WERI-Rb-1 (cell line): ENCODE data around the gene SAMD4B.

Experiments
- DNase-seq: peaks from one replicate; pipeline ENCODE4 v3.0.0-alpha.2; 2020
- H3K27ac ChIP-seq: fragments of 250-450 bp; sonication (Bioruptor Pico); 2 replicates; pipeline ENCODE4 v1.5.1; 2020; ENCODE audit warnings: mild to moderate bottlenecking, moderate library complexity
- H3K27me3 ChIP-seq: fragments of 250-450 bp; sonication (Bioruptor Pico); 2 replicates; pipeline ENCODE4 v1.5.1; 2021; ENCODE audit warnings: mild to moderate bottlenecking, low read depth, moderate library complexity; ENCODE audit not compliant: insufficient read depth, severe bottlenecking
- H3K36me3 ChIP-seq: fragments of 250-450 bp; sonication (Bioruptor Pico); 2 replicates; pipeline ENCODE4 v1.5.1; 2020; ENCODE audit warnings: mild to moderate bottlenecking, moderate library complexity
- H3K4me3 ChIP-seq: 2 replicates; pipeline ENCODE4 v1.5.1; 2011; ENCODE audit warnings: low read depth, mild to moderate bottlenecking, control low read depth, low read length
- H3K9me3 ChIP-seq: fragments of 250-450 bp; sonication (Bioruptor Pico); 2 replicates; pipeline ENCODE4 v1.5.1; 2021; ENCODE audit warnings: mild to moderate bottlenecking, moderate library complexity; ENCODE audit not compliant: severe bottlenecking
- TF ChIP-seq, protein P1 (sequence below): IDR thresholded peaks from 2 replicates; pipeline ENCODE4 v1.5.1; 2011; ENCODE audit warnings: low read depth, mild to moderate bottlenecking, control low read depth, inconsistent platforms, low read length

The SAMD4B gene

DNA sequence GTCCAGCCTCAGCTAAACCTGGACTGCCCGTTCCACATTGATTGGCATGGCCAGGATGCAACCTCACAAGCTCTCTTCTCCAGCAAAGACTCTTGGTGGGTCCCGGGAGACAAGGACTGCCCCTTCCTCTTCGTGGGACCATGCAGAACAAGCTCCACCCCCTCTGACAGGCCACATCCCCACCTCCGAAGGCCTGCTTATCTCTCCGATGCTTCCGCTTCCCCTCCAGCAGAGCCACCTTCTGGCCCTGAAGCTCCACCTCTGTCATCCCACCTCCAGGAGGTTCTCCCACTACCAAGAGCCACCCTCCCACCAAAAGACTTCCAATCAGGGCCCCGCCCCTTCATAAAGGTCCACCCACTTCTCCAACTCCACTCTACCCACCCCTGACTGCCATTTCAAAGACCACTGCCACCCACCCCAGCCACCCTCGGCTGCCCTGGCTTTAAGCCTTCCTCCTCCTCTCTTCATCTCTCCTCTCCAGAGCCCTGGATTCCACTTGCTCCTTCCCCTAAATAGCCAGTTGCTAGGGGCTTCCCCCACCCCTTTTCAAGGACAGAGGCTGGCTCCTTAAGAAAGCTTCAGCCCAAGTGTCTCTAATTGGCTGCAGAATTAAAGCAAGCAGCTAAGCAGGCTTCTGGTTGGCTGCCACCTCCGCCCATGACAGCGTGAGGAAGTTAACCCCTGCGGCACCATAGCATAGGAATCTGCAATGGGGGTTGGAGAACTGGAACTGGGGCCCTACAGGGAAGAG is 31.5 kb upstream of the SAMD4B start:
- TF ChIP-seq, protein P1, sequence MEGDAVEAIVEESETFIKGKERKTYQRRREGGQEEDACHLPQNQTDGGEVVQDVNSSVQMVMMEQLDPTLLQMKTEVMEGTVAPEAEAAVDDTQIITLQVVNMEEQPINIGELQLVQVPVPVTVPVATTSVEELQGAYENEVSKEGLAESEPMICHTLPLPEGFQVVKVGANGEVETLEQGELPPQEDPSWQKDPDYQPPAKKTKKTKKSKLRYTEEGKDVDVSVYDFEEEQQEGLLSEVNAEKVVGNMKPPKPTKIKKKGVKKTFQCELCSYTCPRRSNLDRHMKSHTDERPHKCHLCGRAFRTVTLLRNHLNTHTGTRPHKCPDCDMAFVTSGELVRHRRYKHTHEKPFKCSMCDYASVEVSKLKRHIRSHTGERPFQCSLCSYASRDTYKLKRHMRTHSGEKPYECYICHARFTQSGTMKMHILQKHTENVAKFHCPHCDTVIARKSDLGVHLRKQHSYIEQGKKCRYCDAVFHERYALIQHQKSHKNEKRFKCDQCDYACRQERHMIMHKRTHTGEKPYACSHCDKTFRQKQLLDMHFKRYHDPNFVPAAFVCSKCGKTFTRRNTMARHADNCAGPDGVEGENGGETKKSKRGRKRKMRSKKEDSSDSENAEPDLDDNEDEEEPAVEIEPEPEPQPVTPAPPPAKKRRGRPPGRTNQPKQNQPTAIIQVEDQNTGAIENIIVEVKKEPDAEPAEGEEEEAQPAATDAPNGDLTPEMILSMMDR = no peak
- DNase-seq = no peak
- no peak overlapping the region for H3K4me3 ChIP-seq
- no peak overlapping the region for H3K27ac ChIP-seq
- peaks cover 94% of the 10 kb centered on the region for H3K36me3 ChIP-seq
- H3K9me3 ChIP-seq = no peaks in the 10 kb centered on the region
- H3K27me3 ChIP-seq = no peaks in the 10 kb centered on the region

DNA sequence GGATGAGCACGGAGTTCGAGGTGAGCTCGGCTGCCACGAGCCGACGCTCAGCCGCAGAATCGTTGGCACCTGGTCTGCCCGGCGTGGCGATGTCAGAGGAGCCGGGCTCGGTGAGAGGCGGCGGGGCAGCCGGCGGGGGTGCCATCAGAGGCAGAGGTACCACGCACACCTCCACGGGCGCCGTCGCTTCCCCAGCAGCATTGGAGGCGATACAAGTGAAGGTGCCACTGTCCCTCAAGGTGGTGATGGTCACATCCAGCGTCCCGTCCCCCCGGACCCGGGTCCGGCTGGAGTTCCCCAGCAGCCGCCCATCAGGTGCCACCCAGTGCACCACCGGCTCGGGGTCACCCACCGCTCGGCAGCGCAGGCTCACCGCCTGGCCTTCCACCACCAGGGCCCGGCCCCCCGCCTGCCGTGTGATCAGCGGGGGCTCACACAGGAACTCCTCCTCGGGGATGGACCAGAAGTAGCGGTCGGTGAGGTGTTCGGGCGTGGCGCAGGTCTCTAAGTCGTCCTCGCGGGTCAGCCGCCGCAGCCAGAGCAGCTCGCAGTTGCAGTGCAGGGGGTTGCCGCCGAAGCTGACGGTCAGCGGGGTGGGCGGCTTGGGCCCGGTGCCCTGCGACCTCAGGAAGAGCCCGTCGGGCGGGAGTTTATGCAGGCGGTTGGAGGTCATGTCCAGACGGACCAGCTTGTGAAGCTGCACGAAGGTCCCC is 28.0 kb upstream of the SAMD4B start:
- H3K36me3 ChIP-seq = peaks cover 96% of the 10 kb centered on the region
- TF ChIP-seq, protein P1 = no peak
- H3K27ac ChIP-seq = no peak overlapping the region
- H3K4me3 ChIP-seq = no peak overlapping the region
- no peaks in the 10 kb centered on the region for H3K27me3 ChIP-seq
- DNase-seq = no peak
- H3K9me3 ChIP-seq = no peaks in the 10 kb centered on the region

DNA sequence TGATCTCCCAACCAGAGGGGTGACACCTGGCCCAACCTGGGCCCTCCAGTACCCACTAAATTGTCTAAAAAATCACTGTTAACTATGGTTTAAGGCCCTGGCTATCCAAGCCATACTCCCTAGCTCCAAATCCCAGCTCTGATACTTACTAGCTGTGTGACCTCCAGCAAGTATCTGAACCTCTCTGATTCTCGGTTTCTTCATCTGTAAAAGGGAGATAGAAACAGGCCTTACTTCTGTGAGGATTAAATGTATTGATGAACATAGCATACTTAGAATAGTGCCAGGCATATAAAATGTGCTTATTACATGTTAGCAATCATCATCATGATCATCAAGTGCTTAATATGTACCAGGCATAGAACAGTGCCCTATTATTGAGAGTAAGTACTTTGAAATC is 26.3 kb upstream of the SAMD4B start:
- Histone ChIP-seq H3K4me3 (no peak overlapping the region), H3K9me3 (no peaks in the 10 kb centered on the region), H3K36me3 (peaks cover 85% of the 10 kb centered on the region), H3K27me3 (no peaks in the 10 kb centered on the region), H3K27ac (no peak overlapping the region)
- TF ChIP-seq, protein P1 = no peak
- no peak for DNase-seq

DNA sequence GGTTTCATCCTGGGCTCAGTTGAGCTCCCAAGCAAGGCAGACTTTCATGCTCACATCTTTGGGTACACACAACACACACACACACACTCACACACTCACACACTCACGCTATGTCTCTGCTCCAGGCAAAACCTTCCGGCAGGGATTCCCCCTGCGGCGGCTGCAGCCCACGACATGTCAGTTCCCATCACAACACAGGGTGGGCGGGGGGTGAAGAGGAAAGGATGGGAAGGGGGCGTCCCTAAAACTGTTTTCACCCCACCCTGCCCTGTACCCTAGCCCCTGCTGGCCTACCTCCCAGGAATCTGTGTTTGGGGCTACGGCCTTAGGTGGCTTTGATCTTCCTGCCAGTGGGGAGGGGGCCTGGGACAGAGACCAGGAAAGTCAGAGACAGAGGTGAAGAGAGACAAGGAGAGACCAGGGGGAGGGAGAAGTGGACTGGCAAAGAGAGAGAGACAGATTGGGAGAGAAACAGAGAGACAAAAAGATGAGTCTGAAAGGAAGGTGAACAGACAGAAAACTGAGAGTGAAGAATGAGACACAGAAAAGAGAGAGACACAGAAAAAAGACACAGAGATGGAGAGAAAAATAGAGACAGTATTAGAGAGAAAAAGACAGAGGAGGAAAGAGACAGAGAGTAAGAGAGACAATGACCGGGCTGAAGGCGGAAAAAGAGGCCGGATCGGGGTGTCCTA is 25.4 kb upstream of the SAMD4B start:
- Histone ChIP-seq H3K27me3 (no peaks in the 10 kb centered on the region), H3K4me3 (no peak overlapping the region), H3K27ac (no peak overlapping the region), H3K36me3 (peaks cover 76% of the 10 kb centered on the region), H3K9me3 (no peaks in the 10 kb centered on the region)
- DNase-seq = no peak
- TF ChIP-seq, protein P1 = no peak

DNA sequence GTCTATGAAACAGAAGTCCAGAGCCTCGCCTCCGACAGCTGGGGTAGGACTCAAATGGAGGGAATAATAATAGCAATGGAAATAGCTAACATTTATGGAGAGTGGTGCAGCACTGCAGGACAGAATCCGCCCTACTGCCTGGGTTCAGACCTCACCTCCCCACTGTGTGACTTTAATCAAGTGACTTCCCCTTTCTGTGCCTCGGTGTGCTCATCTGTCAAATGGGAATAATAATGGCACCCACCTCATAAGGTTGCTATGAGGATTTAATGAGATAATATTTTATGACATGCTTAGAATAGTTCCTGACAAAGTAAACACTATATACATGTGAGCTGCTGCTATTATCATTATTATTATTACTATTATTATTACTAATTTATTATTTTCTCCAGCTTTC is 24.7 kb upstream of the SAMD4B start:
- Histone ChIP-seq H3K27ac (no peak overlapping the region), H3K4me3 (no peak overlapping the region), H3K27me3 (no peaks in the 10 kb centered on the region), H3K9me3 (no peaks in the 10 kb centered on the region), H3K36me3 (peaks cover 69% of the 10 kb centered on the region)
- no peak for DNase-seq
- TF ChIP-seq, protein P1 = no peak
